CD8-positive, alpha-beta memory T cell (primary cell): ENCODE measurements around the gene GATAD2A. TPM values are rescaled to one million over a fixed set of nuclear protein-coding genes. Genes with fewer than 3 reads are reported as not detected.

Source experiments
- CTCF ChIA-PET: fragments of 350-600 bp; sonication (Branson Sonifier 250); formaldehyde crosslinking; loops from one replicate; lab custom pipeline; 2021; ENCODE audit warnings: antibody characterized with exemption; lab: Charles Lee
- POLR2A ChIA-PET: fragments of 350-600 bp; sonication (Branson Sonifier 250); formaldehyde crosslinking; loops from one replicate; lab custom pipeline; 2021; ENCODE audit warnings: antibody characterized with exemption; lab: Charles Lee
- DNase-seq, 5 donors: peaks; one replicate each; pipeline versions ENCODE4 v3.0.0 to v3.0.0-alpha.2; 2020 to 2022; ENCODE audit warnings: mixed read lengths in 1 of 5
- H3K27ac ChIP-seq: one replicate; pipeline ENCODE4 v1.7.0; 2013; ENCODE audit warnings: low read depth, mild to moderate bottlenecking, low read length, moderate library complexity
- H3K27me3 ChIP-seq: 2 replicates; pipeline ENCODE4 v1.7.0; 2013; ENCODE audit warnings: low read length, mild to moderate bottlenecking; ENCODE audit not compliant: insufficient read depth, poor library complexity, severe bottlenecking
- H3K36me3 ChIP-seq: 2 replicates; pipeline ENCODE4 v1.7.0; 2013; ENCODE audit warnings: mild to moderate bottlenecking, low read length, moderate library complexity; ENCODE audit not compliant: insufficient read depth
- H3K4me1 ChIP-seq: 2 replicates; pipeline ENCODE4 v1.7.0; 2013; ENCODE audit warnings: mild to moderate bottlenecking, low read length, moderate library complexity; ENCODE audit not compliant: insufficient read depth
- H3K4me3 ChIP-seq: 2 replicates; pipeline ENCODE4 v1.7.0; 2013; ENCODE audit warnings: mild to moderate bottlenecking, low read length
- H3K9me3 ChIP-seq: 2 replicates; pipeline ENCODE4 v1.7.0; 2013; ENCODE audit warnings: mild to moderate bottlenecking, low read length
- H3K27ac Mint-ChIP-seq, 8 donors: one replicate each; pipeline ENCODE4 v1.8.0; 2020 to 2021; ENCODE audit warnings: mixed read lengths in 8 of 8, mild to moderate bottlenecking in 6 of 8, inconsistent platforms in 3 of 8, moderate library complexity in 3 of 8
- H3K27me3 Mint-ChIP-seq, 2 donors: one replicate each; pipeline ENCODE4 v1.8.0; 2020 to 2021; ENCODE audit warnings: mixed read lengths in 2 of 2, mild to moderate bottlenecking in 1 of 2, moderate library complexity in 1 of 2
- H3K36me3 Mint-ChIP-seq, 3 donors: one replicate each; pipeline ENCODE4 v1.8.0; 2020 to 2021; ENCODE audit warnings: mixed read lengths in 3 of 3, inconsistent platforms in 1 of 3, mild to moderate bottlenecking in 1 of 3
- H3K4me1 Mint-ChIP-seq, 3 donors: one replicate each; pipeline ENCODE4 v1.8.0; 2020 to 2021; ENCODE audit warnings: mixed read lengths in 3 of 3, inconsistent platforms in 1 of 3, mild to moderate bottlenecking in 1 of 3
- H3K4me3 Mint-ChIP-seq, 7 donors: one replicate each; pipeline ENCODE4 v1.8.0; 2020 to 2021; ENCODE audit warnings: mixed read lengths in 7 of 7, mild to moderate bottlenecking in 6 of 7, moderate library complexity in 4 of 7, inconsistent platforms in 2 of 7
- H3K9me3 Mint-ChIP-seq, 5 donors: one replicate each; pipeline ENCODE4 v1.8.0; 2020 to 2022; ENCODE audit warnings: mixed read lengths in 5 of 5, mild to moderate bottlenecking in 3 of 5, moderate library complexity in 2 of 5, inconsistent platforms in 1 of 5
- polyA plus RNA-seq: library from polyadenylated mRNA; unstranded; fragments of 300-500 nt; fragmentation: Illumina TruSeq; gene quantifications from one replicate; pipeline ENCODE4 v1.2.3, GENCODE V29; 2021
- total RNA-seq, 2 experiments: library from RNA; stranded (reverse); gene quantifications; one replicate each; pipeline ENCODE4 v1.2.3, GENCODE V29; 2021

Gene GATAD2A
- total and polyA plus RNA-seq, 3 experiments from 2014 or later = 46.9 to 182 (median 176) TPM

DNA sequence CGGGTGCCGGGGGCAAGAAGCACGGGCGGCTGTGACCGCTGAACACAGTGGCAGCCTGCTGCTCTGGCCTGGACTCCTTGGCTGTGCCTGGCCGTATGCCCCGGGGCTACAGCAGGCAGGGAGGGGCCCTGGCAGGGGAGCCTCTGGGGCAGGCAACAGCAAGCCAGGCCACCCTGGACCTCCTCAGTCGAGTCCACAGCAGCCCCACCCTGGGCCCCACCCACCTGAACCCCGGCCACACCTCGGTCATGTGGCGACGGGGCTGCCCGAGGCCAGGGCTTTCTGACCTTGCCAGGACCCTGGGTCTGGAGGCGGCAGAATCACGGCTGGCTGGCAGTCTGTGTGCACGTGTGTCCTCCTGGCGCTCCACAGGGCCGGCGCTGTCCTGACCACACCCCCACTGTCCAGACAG lies 141.3 kb downstream of the GATAD2A start:
- Histone ChIP-seq H3K27ac (no peak overlapping the region), H3K4me1 (peaks cover 4% of the 10 kb centered on the region), H3K4me3 (no peak overlapping the region), H3K9me3 (no peaks in the 10 kb centered on the region), H3K27me3 (peaks cover under 1% of the 10 kb centered on the region), H3K36me3 (no peaks in the 10 kb centered on the region)
- Mint-ChIP-seq H3K27ac (no peak overlapping the region), H3K27me3 (peaks cover 4 to 8% of the 10 kb centered on the region in 2 donors), H3K4me3 (no peak overlapping the region), H3K4me1 (peaks cover 0 to 6% (median 3%) of the 10 kb centered on the region in 3 donors), H3K9me3 (no peaks in the 10 kb centered on the region), H3K36me3 (no peaks in the 10 kb centered on the region)
- POLR2A ChIA-PET = no interaction called here
- CTCF ChIA-PET = no interaction called here
- no peak for DNase-seq

DNA sequence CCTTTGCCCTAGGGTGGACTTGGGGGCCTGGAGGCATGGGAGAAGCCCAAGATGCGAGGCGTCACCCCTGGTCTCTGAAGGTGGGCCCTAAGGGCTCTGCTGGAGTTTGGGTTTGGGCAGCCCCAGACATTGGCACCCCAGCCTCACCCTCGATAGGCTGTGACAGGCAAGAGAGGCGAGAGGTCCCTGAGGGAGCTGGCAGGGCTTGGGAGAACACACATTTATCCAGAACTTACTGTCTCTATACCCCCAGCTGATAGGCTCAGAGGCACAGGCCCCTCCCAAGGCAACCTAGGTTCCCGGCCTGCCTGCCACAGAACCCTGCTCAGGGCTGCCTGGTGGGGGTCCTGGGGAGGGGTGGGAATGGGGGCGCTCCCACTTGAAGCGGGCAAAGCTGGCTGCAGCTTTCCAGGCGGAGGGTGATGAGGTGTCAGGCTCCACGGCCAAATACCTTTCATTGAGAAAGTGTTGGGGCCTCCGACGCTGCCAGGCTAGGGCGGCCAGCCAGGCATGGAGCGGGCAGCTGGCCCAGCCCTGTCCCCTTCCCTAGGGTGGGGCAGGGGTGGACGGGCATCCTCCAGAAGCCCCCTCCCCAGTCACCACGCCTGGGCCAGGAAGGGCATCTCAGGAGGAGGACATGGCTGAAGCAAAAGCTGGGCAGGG lies 142.3 kb downstream of the GATAD2A start:
- POLR2A ChIA-PET = no interaction called here
- H3K9me3 ChIP-seq = no peaks in the 10 kb centered on the region
- CTCF ChIA-PET = no interaction called here

DNA sequence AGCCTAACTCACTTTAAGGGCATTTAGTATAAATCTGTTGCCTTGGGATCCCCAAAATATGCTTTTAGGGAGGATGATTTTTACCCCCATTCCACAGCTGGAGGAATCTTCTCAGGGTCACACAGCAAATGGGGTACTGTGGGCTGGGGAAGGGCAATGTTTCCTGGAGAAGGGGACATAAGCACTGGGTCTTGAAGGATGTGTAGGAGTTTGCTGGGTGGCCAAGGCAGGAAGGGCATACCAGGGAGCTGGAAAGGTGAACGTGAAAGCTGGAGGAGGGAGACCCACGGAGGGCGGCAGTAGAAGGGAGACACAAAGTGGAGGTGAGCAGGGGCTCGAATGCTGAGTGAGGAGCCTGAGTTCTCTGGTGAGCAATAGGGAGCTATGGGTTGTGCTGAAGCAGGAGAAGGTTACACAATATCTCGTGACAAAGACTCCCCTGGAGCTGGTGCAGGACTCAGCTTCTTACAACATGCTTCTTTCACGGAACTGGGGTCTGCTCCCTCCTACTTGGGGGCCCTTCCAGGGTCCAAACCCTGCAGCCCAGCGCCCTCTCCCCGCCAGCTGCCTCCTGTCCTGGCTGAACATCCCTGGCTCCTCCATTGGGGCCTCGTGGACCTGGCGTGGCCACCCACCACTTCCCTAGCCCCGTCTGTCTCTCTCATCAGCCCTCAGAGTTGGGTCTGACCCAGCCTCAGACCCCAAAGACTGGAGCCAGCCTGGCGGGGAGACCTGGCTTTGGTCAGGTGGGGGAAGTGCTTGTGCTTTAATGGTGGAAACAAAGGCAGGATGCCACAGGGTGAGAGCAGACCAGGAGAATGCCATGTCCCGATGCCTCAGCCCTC lies 143.7 kb downstream of the GATAD2A start:
- H3K36me3 ChIP-seq = no peaks in the 10 kb centered on the region
- no peak overlapping the region for H3K27ac Mint-ChIP-seq
- no peak overlapping the region for H3K4me3 Mint-ChIP-seq
- ChIA-PET CTCF (interaction anchor here (0.9 to 4.5 kb wide), 2 partner anchors 17 to 95 kb away, joined by 3 to 21 read pairs; partner anchors contain the start of gene GMIP), POLR2A (no interaction called here)
- H3K4me3 ChIP-seq = no peak overlapping the region
- H3K27me3 ChIP-seq = no peaks in the 10 kb centered on the region
- H3K27ac ChIP-seq = no peak overlapping the region
- H3K9me3 ChIP-seq = no peaks in the 10 kb centered on the region
- no peaks in the 10 kb centered on the region for H3K4me1 Mint-ChIP-seq
- H3K4me1 ChIP-seq = no peaks in the 10 kb centered on the region
- no peak for DNase-seq
- peaks cover 4 to 8% of the 10 kb centered on the region in 2 donors for H3K27me3 Mint-ChIP-seq
- H3K9me3 Mint-ChIP-seq = no peaks in the 10 kb centered on the region
- no peaks in the 10 kb centered on the region for H3K36me3 Mint-ChIP-seq

More for the DNA sequence above, 142.3 kb downstream of the GATAD2A start:
- no peaks in the 10 kb centered on the region for H3K36me3 Mint-ChIP-seq
- Histone ChIP-seq H3K4me3 (no peak overlapping the region), H3K27ac (no peak overlapping the region), H3K27me3 (no peaks in the 10 kb centered on the region), H3K36me3 (no peaks in the 10 kb centered on the region), H3K4me1 (no peaks in the 10 kb centered on the region)
- DNase-seq = no peak
- no peak overlapping the region for H3K4me3 Mint-ChIP-seq
- peak overlapping the region in 1 of 8 donors; percentile 23 for H3K27ac Mint-ChIP-seq
- H3K9me3 Mint-ChIP-seq = no peaks in the 10 kb centered on the region
- H3K4me1 Mint-ChIP-seq = no peaks in the 10 kb centered on the region
- peaks cover 4 to 8% of the 10 kb centered on the region in 2 donors for H3K27me3 Mint-ChIP-seq

DNA sequence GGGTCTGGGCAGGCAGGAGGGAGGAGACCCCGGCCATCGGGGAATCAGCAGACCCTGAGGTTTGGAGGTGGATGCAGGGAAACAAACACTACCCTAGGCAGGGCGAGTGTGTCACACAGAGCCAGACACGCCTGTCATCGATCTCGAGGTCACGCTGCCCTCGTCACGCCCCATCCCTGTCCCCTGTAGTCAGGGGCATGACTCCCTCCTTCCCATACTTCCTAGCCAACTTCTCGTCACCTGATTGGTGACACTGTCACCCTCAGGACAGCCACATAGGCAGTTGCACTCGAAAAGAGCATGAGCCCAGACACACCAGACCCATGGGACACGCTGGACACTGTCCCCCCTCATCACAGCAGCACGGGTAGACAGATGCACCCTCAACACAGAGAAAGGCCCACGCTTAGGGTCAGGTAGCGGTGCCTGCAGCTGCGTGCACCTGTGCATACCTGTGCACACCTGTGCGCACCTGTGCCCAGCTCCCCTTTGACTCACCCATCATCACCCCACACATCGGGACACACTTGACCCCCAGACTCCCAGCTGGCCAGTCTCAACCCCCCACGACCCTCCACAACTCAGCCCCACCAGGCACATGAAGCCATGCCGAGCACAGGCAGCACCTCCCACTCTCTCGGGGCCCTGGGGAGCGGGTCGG lies 144.5 kb downstream of the GATAD2A start:
- CTCF ChIA-PET = interaction anchor here (4.5 kb wide), 1 partner anchor 18 kb away, joined by 21 read pairs; no protein-coding TSS in a partner anchor
- no peak for DNase-seq
- Mint-ChIP-seq H3K36me3 (no peaks in the 10 kb centered on the region), H3K27ac (no peak overlapping the region), H3K9me3 (no peaks in the 10 kb centered on the region), H3K4me1 (peaks cover 0 to 4% (median 0%) of the 10 kb centered on the region in 3 donors), H3K27me3 (peaks cover 4 to 8% of the 10 kb centered on the region in 2 donors), H3K4me3 (no peak overlapping the region)
- H3K9me3 ChIP-seq = no peaks in the 10 kb centered on the region
- H3K4me1 ChIP-seq = no peaks in the 10 kb centered on the region
- no peaks in the 10 kb centered on the region for H3K36me3 ChIP-seq
- POLR2A ChIA-PET = no interaction called here
- H3K27ac ChIP-seq = no peak overlapping the region
- no peak overlapping the region for H3K4me3 ChIP-seq
- no peaks in the 10 kb centered on the region for H3K27me3 ChIP-seq

DNA sequence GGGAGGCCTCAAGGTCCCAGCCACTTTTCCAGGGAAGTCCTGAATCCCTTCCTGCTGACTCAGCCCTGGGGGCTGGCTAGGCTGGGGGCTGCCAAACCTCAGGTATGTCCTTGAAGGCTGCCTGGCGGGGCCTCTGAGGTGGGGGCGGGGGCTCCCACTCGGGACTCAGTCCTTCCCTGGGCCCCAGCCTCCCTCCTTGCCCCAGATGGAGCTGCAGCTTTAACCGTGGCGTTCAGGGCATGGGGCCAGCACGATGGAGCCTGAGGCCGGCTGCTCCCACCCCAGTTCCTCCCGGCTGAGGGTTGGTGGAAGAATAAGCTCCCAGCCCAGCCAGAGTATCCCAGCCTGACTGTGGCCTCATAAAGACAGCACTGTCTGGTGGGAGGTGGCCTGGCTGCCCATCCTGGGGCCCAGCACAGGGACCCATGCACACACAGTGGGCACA lies 145.0 kb downstream of the GATAD2A start:
- Mint-ChIP-seq H3K4me1 (peaks cover 0 to 4% (median 0%) of the 10 kb centered on the region in 3 donors), H3K36me3 (no peaks in the 10 kb centered on the region), H3K27ac (no peak overlapping the region), H3K9me3 (no peaks in the 10 kb centered on the region), H3K27me3 (peaks cover 4 to 8% of the 10 kb centered on the region in 2 donors), H3K4me3 (no peak overlapping the region)
- DNase-seq = no peak
- no peaks in the 10 kb centered on the region for H3K27me3 ChIP-seq
- no peaks in the 10 kb centered on the region for H3K36me3 ChIP-seq
- H3K4me1 ChIP-seq = no peaks in the 10 kb centered on the region
- no peak overlapping the region for H3K4me3 ChIP-seq
- POLR2A ChIA-PET = no interaction called here
- H3K9me3 ChIP-seq = no peaks in the 10 kb centered on the region
- no peak overlapping the region for H3K27ac ChIP-seq
- CTCF ChIA-PET = interaction anchor here (4.5 kb wide), 1 partner anchor 18 kb away, joined by 21 read pairs; no protein-coding TSS in a partner anchor

DNA sequence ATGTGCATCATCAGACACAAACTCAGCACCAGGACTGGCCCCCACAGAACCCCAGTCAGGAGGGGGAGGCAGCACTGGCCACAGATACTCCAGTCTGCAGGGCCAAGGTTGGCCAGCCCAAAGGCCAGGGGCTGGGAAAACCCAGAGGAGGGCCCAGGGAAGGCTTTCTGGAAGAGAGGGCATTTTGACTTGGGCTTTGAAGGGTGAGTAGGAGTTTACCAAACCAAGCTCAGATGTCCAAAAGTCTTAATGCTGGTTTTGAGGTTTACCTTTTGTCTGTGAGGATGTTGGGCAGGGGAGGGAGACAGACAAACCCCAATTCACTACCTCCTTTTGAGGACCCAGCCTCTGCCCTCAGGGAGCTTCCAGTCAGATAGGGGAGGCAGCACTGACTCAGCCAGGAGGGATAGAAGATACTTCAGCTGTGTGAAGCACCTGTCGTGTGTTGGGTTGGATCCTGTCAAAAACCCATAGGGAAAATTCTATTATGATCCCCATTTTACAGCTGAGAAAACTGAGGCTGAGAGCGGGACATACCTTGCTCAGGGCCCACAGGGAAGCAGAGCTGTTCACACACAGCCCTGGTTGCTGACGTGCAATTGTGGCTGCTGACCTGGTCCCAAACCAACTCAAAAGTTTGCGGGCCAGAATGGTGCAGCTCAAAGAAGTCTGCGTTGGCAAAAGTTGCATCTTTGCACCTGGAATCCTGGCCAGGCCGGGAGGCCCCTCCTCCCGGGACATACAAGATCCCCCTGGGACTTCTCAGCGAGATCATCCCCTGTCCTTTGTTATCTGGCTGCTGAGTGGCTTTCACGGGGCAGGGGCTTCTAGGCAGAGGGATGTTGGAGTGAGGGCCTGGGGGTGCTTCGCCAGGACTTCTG lies 145.7 kb downstream of the GATAD2A start:
- Mint-ChIP-seq H3K27me3 (peaks cover 4 to 8% of the 10 kb centered on the region in 2 donors), H3K9me3 (no peaks in the 10 kb centered on the region), H3K27ac (peak overlapping the region in 1 of 8 donors; percentile 60), H3K36me3 (no peaks in the 10 kb centered on the region), H3K4me1 (peaks cover 0 to 4% (median 0%) of the 10 kb centered on the region in 3 donors), H3K4me3 (no peak overlapping the region)
- POLR2A ChIA-PET = no interaction called here
- Histone ChIP-seq H3K9me3 (no peaks in the 10 kb centered on the region), H3K36me3 (no peaks in the 10 kb centered on the region), H3K27me3 (no peaks in the 10 kb centered on the region), H3K4me3 (no peak overlapping the region), H3K27ac (no peak overlapping the region), H3K4me1 (no peaks in the 10 kb centered on the region)
- CTCF ChIA-PET = interaction anchor here (1.2 to 4.5 kb wide), 3 partner anchors 13 to 93 kb away, joined by 3 to 21 read pairs (median 4); partner anchors contain the start of gene GMIP
- no peak for DNase-seq

DNA sequence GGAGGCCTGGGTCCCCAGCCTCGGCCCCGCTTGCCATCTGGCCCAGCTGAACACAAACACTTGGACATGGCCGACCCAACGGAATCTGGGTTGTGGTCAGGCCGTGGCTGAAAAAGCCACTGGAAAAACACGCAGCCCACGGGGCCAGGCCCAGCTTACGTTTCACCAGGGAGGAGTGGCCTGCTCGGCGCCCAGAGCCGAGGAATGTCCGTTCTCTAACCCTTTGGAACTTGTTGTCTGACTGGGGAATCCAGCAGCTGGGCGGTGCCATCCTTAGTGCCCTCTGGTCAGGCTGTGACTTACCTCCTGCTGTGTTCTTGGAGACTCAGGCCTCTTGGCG lies 146.3 kb downstream of the GATAD2A start:
- Mint-ChIP-seq H3K9me3 (no peaks in the 10 kb centered on the region), H3K27ac (no peak overlapping the region)
- POLR2A ChIA-PET = no interaction called here

More for the DNA sequence above, 146.3 kb downstream of the GATAD2A start:
- Mint-ChIP-seq H3K4me1 (peaks cover 0 to 4% (median 0%) of the 10 kb centered on the region in 3 donors), H3K27me3 (peaks cover 4 to 8% of the 10 kb centered on the region in 2 donors), H3K4me3 (no peak overlapping the region), H3K36me3 (no peaks in the 10 kb centered on the region)
- no peak for DNase-seq
- CTCF ChIA-PET = interaction anchor here (1.2 to 4.5 kb wide), 3 partner anchors 13 to 92 kb away, joined by 3 to 21 read pairs (median 4); partner anchors contain the start of gene GMIP
- no peak overlapping the region for H3K4me3 ChIP-seq
- H3K9me3 ChIP-seq = no peaks in the 10 kb centered on the region
- no peak overlapping the region for H3K27ac ChIP-seq
- no peaks in the 10 kb centered on the region for H3K4me1 ChIP-seq
- H3K36me3 ChIP-seq = no peaks in the 10 kb centered on the region
- no peaks in the 10 kb centered on the region for H3K27me3 ChIP-seq
